Measurements from ENCODE around the gene ALCAM. TPM values are rescaled to one million over a fixed set of nuclear protein-coding genes. Genes with fewer than 3 reads are reported as not detected.

The ALCAM gene
- total RNA-seq, 1 experiment from 2014 or later, result 24.2 TPM

DNA sequence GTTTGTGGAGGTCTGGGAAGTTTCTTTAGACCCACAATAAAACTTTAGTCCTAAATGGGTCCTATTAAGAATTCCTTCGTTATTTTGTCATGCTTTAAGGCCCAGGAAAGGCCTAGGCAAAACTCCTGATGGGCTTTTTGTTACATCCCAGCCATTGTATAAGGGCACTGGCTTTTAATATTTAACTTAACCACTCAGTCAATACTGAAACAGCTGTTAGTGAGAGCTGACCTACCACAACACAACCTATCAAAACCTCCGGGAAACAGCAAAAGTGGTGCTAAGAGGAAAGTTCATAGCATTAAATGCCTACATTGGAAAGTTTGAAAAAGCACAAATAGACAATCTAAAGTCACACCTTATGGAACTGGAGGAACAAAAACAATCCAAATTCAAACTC lies 39.6 kb downstream of the ALCAM start:
- no peak for DNase-seq (ENCODE audit: low read depth, low spot score)
- in situ Hi-C loops (cut with HindIII; ENCODE audit: low pct_unique_long_range_greater_than_20kb, low sequenced_read_pairs), result no loop called here

DNA sequence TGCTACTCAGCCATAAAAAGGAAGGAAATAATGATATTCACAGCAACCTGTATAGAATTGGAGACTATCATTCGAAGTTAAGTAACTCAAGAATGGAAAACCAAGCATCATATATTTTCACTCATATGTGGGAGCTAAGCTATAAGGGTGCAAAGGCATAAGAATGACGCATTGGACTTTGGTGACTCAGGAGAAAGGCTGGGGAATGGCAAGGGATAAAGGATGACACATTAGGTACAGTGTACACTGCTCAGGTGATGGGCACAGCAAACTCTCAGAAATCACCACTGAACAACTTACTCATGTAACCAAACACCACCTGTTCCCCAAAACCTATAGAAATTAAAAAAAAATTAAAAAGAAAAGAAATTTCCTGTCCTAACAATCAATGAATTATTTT lies 42.7 kb downstream of the ALCAM start:
- in situ Hi-C loops (cut with HindIII; ENCODE audit: low pct_unique_long_range_greater_than_20kb, low sequenced_read_pairs), result no loop called here
- DNase-seq (ENCODE audit: low read depth, low spot score), result no peak

GRCh38 chr3:105413343-105413887 lies 46.7 kb downstream of the ALCAM start:
- in situ Hi-C loops (cut with HindIII; ENCODE audit: low pct_unique_long_range_greater_than_20kb, low sequenced_read_pairs), result no loop called here
- no peak for DNase-seq (ENCODE audit: low read depth, low spot score)

- in situ Hi-C loops (cut with HindIII; ENCODE audit: low pct_unique_long_range_greater_than_20kb, low sequenced_read_pairs), result no loop called here
- no peak for DNase-seq (ENCODE audit: low read depth, low spot score)
Observed at GRCh38 chr3:105414841-105415240, 48.1 kb downstream of the ALCAM start.

DNA sequence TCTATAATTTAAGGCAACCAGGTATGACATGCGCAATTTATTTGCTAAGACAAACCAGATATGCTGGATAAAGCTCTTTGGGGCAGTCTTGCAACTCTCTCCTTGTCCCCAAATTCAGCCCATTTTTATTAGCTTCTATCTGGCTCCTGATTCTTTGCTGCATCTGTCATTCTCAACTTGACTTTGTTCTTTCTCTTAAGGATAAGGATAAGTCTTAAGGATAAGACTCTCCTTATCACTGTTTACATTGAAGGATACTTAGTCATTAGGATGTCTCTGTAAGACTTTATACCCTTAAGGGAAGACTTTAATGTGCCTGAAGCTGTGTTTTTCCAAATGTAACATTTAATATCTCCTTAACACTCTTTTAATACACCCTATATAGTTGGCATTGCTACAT lies 49.2 kb downstream of the ALCAM start:
- in situ Hi-C loops (cut with HindIII; ENCODE audit: low pct_unique_long_range_greater_than_20kb, low sequenced_read_pairs), result no loop called here

DNA sequence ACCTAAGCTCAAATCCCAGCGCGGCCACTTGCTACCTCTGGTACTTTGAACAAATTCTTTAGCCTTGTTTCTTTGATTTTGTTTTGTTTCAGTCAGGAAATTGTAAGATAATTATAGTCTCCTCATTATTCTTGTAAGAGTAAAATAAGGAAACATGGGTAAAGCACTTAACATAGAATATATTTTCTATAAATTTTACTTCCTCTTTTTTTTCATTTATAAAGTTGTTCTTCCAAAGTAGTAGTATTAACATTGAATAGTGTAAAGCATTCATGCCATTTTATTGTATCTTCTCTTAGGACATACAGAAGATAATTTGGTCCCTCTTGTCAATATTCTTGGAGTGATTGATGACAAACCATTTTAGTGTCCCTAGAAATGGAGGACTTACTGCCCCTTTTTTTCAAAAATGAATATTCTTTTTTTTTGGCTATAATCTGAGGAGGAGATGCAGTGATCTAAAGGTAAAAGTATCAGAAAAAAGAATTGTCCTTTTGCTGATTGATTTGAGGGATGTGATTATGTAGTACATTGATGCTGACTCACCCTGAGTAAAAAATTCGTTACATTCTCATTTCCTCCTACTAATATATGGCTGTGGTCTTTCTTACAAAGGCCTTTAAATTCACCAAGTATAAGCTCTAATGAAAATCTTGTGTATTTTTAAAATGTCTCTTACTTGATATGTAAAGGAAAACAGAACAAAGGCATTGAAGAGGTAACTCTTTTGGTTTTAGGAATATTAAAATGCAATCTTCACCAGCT lies 51.0 kb downstream of the ALCAM start:
- in situ Hi-C loops (cut with HindIII; ENCODE audit: low pct_unique_long_range_greater_than_20kb, low sequenced_read_pairs), result no loop called here
- no peak for DNase-seq (ENCODE audit: low read depth, low spot score)

More for the DNA sequence above, 49.2 kb downstream of the ALCAM start:
- no peak for DNase-seq (ENCODE audit: low read depth, low spot score)

- in situ Hi-C loops (cut with HindIII; ENCODE audit: low pct_unique_long_range_greater_than_20kb, low sequenced_read_pairs), result no loop called here
- DNase-seq (ENCODE audit: low read depth, low spot score), result no peak
Observed at GRCh38 chr3:105422645-105423044, 55.9 kb downstream of the ALCAM start.

DNA sequence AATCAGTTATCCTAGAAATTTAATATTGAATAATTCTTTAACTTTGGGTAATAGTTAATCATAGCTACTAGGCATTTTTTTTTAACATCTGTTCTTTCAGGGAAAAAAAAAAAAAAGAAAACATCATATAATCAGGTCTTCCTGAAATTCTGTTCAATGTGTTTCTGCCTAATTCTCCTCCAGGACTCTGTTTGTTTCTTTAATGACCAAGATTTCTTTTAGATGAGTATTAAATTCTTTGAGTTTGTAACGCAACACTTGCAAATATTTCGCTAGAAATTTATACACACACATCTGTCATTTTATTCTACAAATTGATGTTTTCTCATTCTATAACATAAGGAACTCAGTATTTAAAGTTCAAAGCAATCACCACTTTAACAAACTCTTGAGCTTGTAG lies 56.7 kb downstream of the ALCAM start:
- in situ Hi-C loops (cut with HindIII; ENCODE audit: low pct_unique_long_range_greater_than_20kb, low sequenced_read_pairs), result no loop called here

DNA sequence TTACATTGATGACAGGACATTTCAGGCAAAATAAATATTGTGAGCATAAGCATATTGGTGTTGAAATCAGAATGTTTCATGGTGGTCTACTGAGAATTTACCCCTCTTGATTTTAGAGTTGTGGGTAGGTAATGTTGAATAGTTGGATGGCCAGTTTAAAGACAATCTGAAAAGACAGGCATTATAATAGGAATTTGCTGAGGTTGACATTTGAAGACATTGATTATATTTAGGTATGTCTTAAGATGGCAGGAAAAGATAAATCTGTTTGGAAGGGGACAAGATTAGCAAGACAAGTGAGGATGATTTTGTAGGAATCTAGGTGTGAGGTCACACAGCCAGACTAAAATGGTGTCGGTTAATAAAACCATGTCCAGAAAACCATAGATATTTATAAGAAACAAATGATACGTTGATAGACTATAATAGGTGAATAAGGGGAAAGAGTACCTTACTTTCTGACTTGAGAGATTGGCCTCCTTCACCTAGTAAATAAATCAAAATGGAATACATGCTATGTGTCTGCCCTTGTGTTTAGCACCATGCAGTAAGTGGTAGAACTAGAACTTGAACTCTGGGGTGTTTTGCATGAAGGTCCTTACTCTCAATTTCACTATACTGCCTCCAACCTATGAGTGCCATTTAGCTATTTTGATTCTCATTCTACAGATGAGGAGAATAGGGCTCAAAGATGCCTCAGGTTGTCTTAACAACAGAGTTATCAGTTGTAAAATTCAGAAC lies 57.9 kb downstream of the ALCAM start:
- in situ Hi-C loops (cut with HindIII; ENCODE audit: low pct_unique_long_range_greater_than_20kb, low sequenced_read_pairs), result no loop called here
- no peak for DNase-seq (ENCODE audit: low read depth, low spot score)

More for the DNA sequence above, 56.7 kb downstream of the ALCAM start:
- DNase-seq (ENCODE audit: low read depth, low spot score), result no peak

- in situ Hi-C loops (cut with HindIII; ENCODE audit: low pct_unique_long_range_greater_than_20kb, low sequenced_read_pairs), result no loop called here
- no peak for DNase-seq (ENCODE audit: low read depth, low spot score)
Observed at GRCh38 chr3:105425153-105425502, 58.4 kb downstream of the ALCAM start.

DNA sequence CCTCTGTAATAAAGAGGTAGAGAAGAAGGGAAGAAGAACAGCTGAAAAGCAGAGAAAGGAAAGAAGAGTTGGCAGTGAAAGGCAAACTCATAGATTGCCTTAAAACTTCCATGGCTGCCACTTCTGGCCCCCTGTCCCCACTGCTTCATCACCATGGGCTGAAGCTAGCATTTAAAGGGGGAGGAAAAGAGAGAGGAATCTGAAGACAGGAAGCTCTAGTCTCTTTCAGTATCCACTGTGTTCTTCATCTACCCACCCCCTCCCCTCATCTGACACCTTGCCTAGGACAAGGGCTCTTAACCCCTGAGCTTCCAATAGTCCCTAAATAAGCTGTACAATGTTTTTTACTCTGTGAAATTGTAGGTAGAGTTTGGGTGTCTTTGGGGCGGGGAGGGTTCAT lies 60.6 kb downstream of the ALCAM start:
- in situ Hi-C loops (cut with HindIII; ENCODE audit: low pct_unique_long_range_greater_than_20kb, low sequenced_read_pairs), result no loop called here
- no peak for DNase-seq (ENCODE audit: low read depth, low spot score)

GRCh38 chr3:105429034-105429762 lies 62.5 kb downstream of the ALCAM start:
- no peak for DNase-seq (ENCODE audit: low read depth, low spot score)
- in situ Hi-C loops (cut with HindIII; ENCODE audit: low pct_unique_long_range_greater_than_20kb, low sequenced_read_pairs), result no loop called here

- no peak for DNase-seq (ENCODE audit: low read depth, low spot score)
- in situ Hi-C loops (cut with HindIII; ENCODE audit: low pct_unique_long_range_greater_than_20kb, low sequenced_read_pairs), result no loop called here
Observed at GRCh38 chr3:105430455-105430854, 63.7 kb downstream of the ALCAM start.

GRCh38 chr3:105431200-105431599 lies 64.5 kb downstream of the ALCAM start:
- DNase-seq (ENCODE audit: low read depth, low spot score), result no peak
- in situ Hi-C loops (cut with HindIII; ENCODE audit: low pct_unique_long_range_greater_than_20kb, low sequenced_read_pairs), result no loop called here

GRCh38 chr3:105435277-105435676 lies 68.6 kb downstream of the ALCAM start:
- in situ Hi-C loops (cut with HindIII; ENCODE audit: low pct_unique_long_range_greater_than_20kb, low sequenced_read_pairs), result no loop called here
- DNase-seq (ENCODE audit: low read depth, low spot score), result no peak

- DNase-seq (ENCODE audit: low read depth, low spot score), result no peak
- in situ Hi-C loops (cut with HindIII; ENCODE audit: low pct_unique_long_range_greater_than_20kb, low sequenced_read_pairs), result no loop called here
Observed at GRCh38 chr3:105436687-105437086, 70.0 kb downstream of the ALCAM start.

GRCh38 chr3:105440113-105440512 lies 73.4 kb downstream of the ALCAM start:
- no peak for DNase-seq (ENCODE audit: low read depth, low spot score)
- in situ Hi-C loops (cut with HindIII; ENCODE audit: low pct_unique_long_range_greater_than_20kb, low sequenced_read_pairs), result no loop called here

GRCh38 chr3:105444725-105445124 lies 78.0 kb downstream of the ALCAM start:
- in situ Hi-C loops (cut with HindIII; ENCODE audit: low pct_unique_long_range_greater_than_20kb, low sequenced_read_pairs), result no loop called here
- DNase-seq (ENCODE audit: low read depth, low spot score), result no peak
